Measurements from ENCODE around the gene NSD1.
"Not testable (repeated sequence)": the region's sequence is repeated elsewhere in the genome, so short reads cannot be mapped to it uniquely, and the experiment has no call there.

Gene NSD1

GRCh38 chr5:177300236-177300880 is 166.8 kb downstream of the NSD1 start:
- peak overlapping the region; percentile 97 for H3K27ac Mint-ChIP-seq
- H3K36me3 Mint-ChIP-seq (ENCODE audit: low read depth), result peaks cover 61% of the 10 kb centered on the region

GRCh38 chr5:177300951-177301350 is 167.4 kb downstream of the NSD1 start:
- H3K27ac Mint-ChIP-seq, result peak overlapping the region; percentile 97
- H3K4me1 Mint-ChIP-seq (ENCODE audit: low read depth), result peaks cover 67% of the 10 kb centered on the region
- no peaks in the 10 kb centered on the region for H3K9me3 Mint-ChIP-seq
- no peaks in the 10 kb centered on the region for H3K27me3 Mint-ChIP-seq (ENCODE audit: low read depth)
- peak overlapping the region; percentile 95 for H3K4me3 Mint-ChIP-seq
- H3K36me3 Mint-ChIP-seq (ENCODE audit: low read depth), result peaks cover 61% of the 10 kb centered on the region
- no peak for DNase-seq (ENCODE audit: low spot score)

More at GRCh38 chr5:177300236-177300880, 166.8 kb downstream of the NSD1 start:
- H3K4me1 Mint-ChIP-seq (ENCODE audit: low read depth), result peaks cover 69% of the 10 kb centered on the region
- H3K4me3 Mint-ChIP-seq, result peak overlapping the region; percentile 95
- peak; percentile 49 for DNase-seq (ENCODE audit: low spot score)
- H3K27me3 Mint-ChIP-seq (ENCODE audit: low read depth), result no peaks in the 10 kb centered on the region
- no peaks in the 10 kb centered on the region for H3K9me3 Mint-ChIP-seq

- peaks cover 60% of the 10 kb centered on the region for H3K36me3 Mint-ChIP-seq (ENCODE audit: low read depth)
Measured at GRCh38 chr5:177301503-177302165, 168.1 kb downstream of the NSD1 start.

GRCh38 chr5:177302354-177303110 is 169.0 kb downstream of the NSD1 start:
- Mint-ChIP-seq H3K27me3 (ENCODE audit: low read depth) (no peaks in the 10 kb centered on the region), H3K9me3 (no peaks in the 10 kb centered on the region), H3K4me1 (ENCODE audit: low read depth) (peaks cover 61% of the 10 kb centered on the region), H3K36me3 (ENCODE audit: low read depth) (peaks cover 60% of the 10 kb centered on the region), H3K4me3 (peak overlapping the region; percentile 95), H3K27ac (peak overlapping the region; percentile 88)
- DNase-seq (ENCODE audit: low spot score), result no peak

More at GRCh38 chr5:177301503-177302165, 168.1 kb downstream of the NSD1 start:
- peaks cover 63% of the 10 kb centered on the region for H3K4me1 Mint-ChIP-seq (ENCODE audit: low read depth)
- H3K27ac Mint-ChIP-seq, result peak overlapping the region; percentile 88
- H3K27me3 Mint-ChIP-seq (ENCODE audit: low read depth), result no peaks in the 10 kb centered on the region
- no peak for DNase-seq (ENCODE audit: low spot score)
- H3K4me3 Mint-ChIP-seq, result peak overlapping the region; percentile 95
- H3K9me3 Mint-ChIP-seq, result no peaks in the 10 kb centered on the region

GRCh38 chr5:177303121-177303924 is 169.8 kb downstream of the NSD1 start, which contains the start of the genes PRELID1 and RAB24:
TSS of gene PRELID1 (plus strand) at chr5:177303799. CDS start at chr5:177303986, 187 bp downstream.
TSS of gene RAB24 (minus strand) at chr5:177303719. CDS start at chr5:177303288, 431 bp downstream.
- H3K4me1 Mint-ChIP-seq (ENCODE audit: low read depth), result peaks cover 61% of the 10 kb centered on the region
- H3K4me3 Mint-ChIP-seq, result peak within 1 kb of the TSS; percentile 95
- no peaks in the 10 kb centered on the region for H3K27me3 Mint-ChIP-seq (ENCODE audit: low read depth)
- peak within 1 kb of the TSS; percentile 88 for H3K27ac Mint-ChIP-seq
- H3K9me3 Mint-ChIP-seq, result no peaks in the 10 kb centered on the region
- DNase-seq (ENCODE audit: low spot score), result peak; percentile 90
- peaks cover 59% of the 10 kb centered on the region for H3K36me3 Mint-ChIP-seq (ENCODE audit: low read depth)

- no peaks in the 10 kb centered on the region for H3K27me3 Mint-ChIP-seq (ENCODE audit: low read depth)
- H3K27ac Mint-ChIP-seq, result peak overlapping the region; percentile 76
- peak overlapping the region; percentile 95 for H3K4me3 Mint-ChIP-seq
- peaks cover 58% of the 10 kb centered on the region for H3K4me1 Mint-ChIP-seq (ENCODE audit: low read depth)
- DNase-seq (ENCODE audit: low spot score), result no peak
- H3K9me3 Mint-ChIP-seq, result no peaks in the 10 kb centered on the region
- peaks cover 63% of the 10 kb centered on the region for H3K36me3 Mint-ChIP-seq (ENCODE audit: low read depth)
Measured at GRCh38 chr5:177303925-177304391, 170.4 kb downstream of the NSD1 start.

- Mint-ChIP-seq H3K27ac (peak overlapping the region; percentile 76), H3K4me3 (peak overlapping the region; percentile 95), H3K9me3 (no peaks in the 10 kb centered on the region), H3K27me3 (ENCODE audit: low read depth) (no peaks in the 10 kb centered on the region), H3K4me1 (ENCODE audit: low read depth) (peaks cover 56% of the 10 kb centered on the region), H3K36me3 (ENCODE audit: low read depth) (peaks cover 62% of the 10 kb centered on the region)
- no peak for DNase-seq (ENCODE audit: low spot score)
Measured at GRCh38 chr5:177304392-177305119, 171.0 kb downstream of the NSD1 start.

GRCh38 chr5:177306103-177306640 is 172.6 kb downstream of the NSD1 start:
- H3K36me3 Mint-ChIP-seq (ENCODE audit: low read depth), result peaks cover 63% of the 10 kb centered on the region
- peak overlapping the region; percentile 27 for H3K4me3 Mint-ChIP-seq
- not testable (repeated sequence) for H3K27me3 Mint-ChIP-seq (ENCODE audit: low read depth); H3K9me3 Mint-ChIP-seq; DNase-seq (ENCODE audit: low spot score)
- H3K4me1 Mint-ChIP-seq (ENCODE audit: low read depth), result peaks cover 51% of the 10 kb centered on the region
- H3K27ac Mint-ChIP-seq, result peak overlapping the region; percentile 7

GRCh38 chr5:177306674-177307543 is 173.3 kb downstream of the NSD1 start:
- no peaks in the 10 kb centered on the region for H3K27me3 Mint-ChIP-seq (ENCODE audit: low read depth)
- no peaks in the 10 kb centered on the region for H3K9me3 Mint-ChIP-seq
- no peak for DNase-seq (ENCODE audit: low spot score)
- peak overlapping the region; percentile 32 for H3K4me3 Mint-ChIP-seq
- peaks cover 60% of the 10 kb centered on the region for H3K36me3 Mint-ChIP-seq (ENCODE audit: low read depth)
- peaks cover 44% of the 10 kb centered on the region for H3K4me1 Mint-ChIP-seq (ENCODE audit: low read depth)
- H3K27ac Mint-ChIP-seq, result peak overlapping the region; percentile 49

GRCh38 chr5:177307544-177308363 is 174.2 kb downstream of the NSD1 start:
- H3K36me3 Mint-ChIP-seq (ENCODE audit: low read depth), result peaks cover 53% of the 10 kb centered on the region
- no peak overlapping the region for H3K27ac Mint-ChIP-seq
- no peak overlapping the region for H3K4me3 Mint-ChIP-seq
- H3K27me3 Mint-ChIP-seq (ENCODE audit: low read depth), result no peaks in the 10 kb centered on the region
- DNase-seq (ENCODE audit: low spot score), result no peak
- no peaks in the 10 kb centered on the region for H3K9me3 Mint-ChIP-seq
- peaks cover 41% of the 10 kb centered on the region for H3K4me1 Mint-ChIP-seq (ENCODE audit: low read depth)

- H3K9me3 Mint-ChIP-seq, result no peaks in the 10 kb centered on the region
- H3K27ac Mint-ChIP-seq, result peak overlapping the region; percentile 54
- DNase-seq (ENCODE audit: low spot score), result no peak
- H3K4me3 Mint-ChIP-seq, result peak overlapping the region; percentile 2
- peaks cover 51% of the 10 kb centered on the region for H3K36me3 Mint-ChIP-seq (ENCODE audit: low read depth)
- H3K4me1 Mint-ChIP-seq (ENCODE audit: low read depth), result peaks cover 49% of the 10 kb centered on the region
- no peaks in the 10 kb centered on the region for H3K27me3 Mint-ChIP-seq (ENCODE audit: low read depth)
Measured at GRCh38 chr5:177308740-177309139, 175.2 kb downstream of the NSD1 start.

All from T-helper 2 cell treated with Interferon-gamma antibody and Interleukin-4, amounts not matched to agents 5 μg/mL and 100 μg/mL, for 36 hours (primary cell).